Measurements from ENCODE around the gene TMPRSS5.
"Not testable (repeated sequence)": the region's sequence is repeated elsewhere in the genome, so short reads cannot be mapped to it uniquely, and the experiment has no call there.

TMPRSS5 gene

GRCh38 chr11:113697111-113697510, 9.0 kb downstream of the TMPRSS5 start:
- DNase-seq: no peak

GRCh38 chr11:113695207-113695606, 10.9 kb downstream of the TMPRSS5 start:
- DNase-seq: no peak

- no peak for DNase-seq
Observed at GRCh38 chr11:113694390-113694789, 11.7 kb downstream of the TMPRSS5 start.

- DNase-seq: no peak
Observed at GRCh38 chr11:113693030-113693429, 13.1 kb downstream of the TMPRSS5 start.

GRCh38 chr11:113690619-113691569, 15.2 kb downstream of the TMPRSS5 start:
- DNase-seq: peak; percentile 87 to 95

- DNase-seq: no peak
Observed at GRCh38 chr11:113689768-113690618, 16.1 kb downstream of the TMPRSS5 start.

- DNase-seq: peak; percentile 47 to 50
Observed at GRCh38 chr11:113685654-113686359, 20.3 kb downstream of the TMPRSS5 start.

- DNase-seq: no peak
Observed at GRCh38 chr11:113684496-113684895, 21.6 kb downstream of the TMPRSS5 start.

- no peak for DNase-seq
Observed at GRCh38 chr11:113683481-113684046, 22.5 kb downstream of the TMPRSS5 start.

- no peak for DNase-seq
Observed at GRCh38 chr11:113681711-113682413, 24.2 kb downstream of the TMPRSS5 start.

- DNase-seq: no peak
Observed at GRCh38 chr11:113681282-113681681, 24.8 kb downstream of the TMPRSS5 start.

GRCh38 chr11:113677685-113678084, 28.4 kb downstream of the TMPRSS5 start:
- DNase-seq: no peak

- no peak for DNase-seq
Observed at GRCh38 chr11:113675565-113675964, 30.5 kb downstream of the TMPRSS5 start.

GRCh38 chr11:113675003-113675561, 31.0 kb downstream of the TMPRSS5 start:
- no peak for DNase-seq

GRCh38 chr11:113674397-113674685, 31.8 kb downstream of the TMPRSS5 start:
- DNase-seq: no peak

- no peak for DNase-seq
Observed at GRCh38 chr11:113673550-113674396, 32.3 kb downstream of the TMPRSS5 start.

GRCh38 chr11:113671914-113672313, 34.2 kb downstream of the TMPRSS5 start:
- DNase-seq: not testable (repeated sequence)

- no peak for DNase-seq
Observed at GRCh38 chr11:113670831-113671215, 35.3 kb downstream of the TMPRSS5 start.

GRCh38 chr11:113670149-113670830, 35.8 kb downstream of the TMPRSS5 start:
- DNase-seq: no peak

GRCh38 chr11:113668255-113668654, 37.9 kb downstream of the TMPRSS5 start:
- no peak for DNase-seq

Data from inflammatory macrophage (primary cell).